NCI-H526 (cell line): Measurements from ENCODE around the gene PRKG1.

Experiments
- DNase-seq, 2 experiments: peaks; one replicate each; lab custom pipeline; 2025; lab: John Stamatoyannopoulos, UW

The PRKG1 gene

DNA sequence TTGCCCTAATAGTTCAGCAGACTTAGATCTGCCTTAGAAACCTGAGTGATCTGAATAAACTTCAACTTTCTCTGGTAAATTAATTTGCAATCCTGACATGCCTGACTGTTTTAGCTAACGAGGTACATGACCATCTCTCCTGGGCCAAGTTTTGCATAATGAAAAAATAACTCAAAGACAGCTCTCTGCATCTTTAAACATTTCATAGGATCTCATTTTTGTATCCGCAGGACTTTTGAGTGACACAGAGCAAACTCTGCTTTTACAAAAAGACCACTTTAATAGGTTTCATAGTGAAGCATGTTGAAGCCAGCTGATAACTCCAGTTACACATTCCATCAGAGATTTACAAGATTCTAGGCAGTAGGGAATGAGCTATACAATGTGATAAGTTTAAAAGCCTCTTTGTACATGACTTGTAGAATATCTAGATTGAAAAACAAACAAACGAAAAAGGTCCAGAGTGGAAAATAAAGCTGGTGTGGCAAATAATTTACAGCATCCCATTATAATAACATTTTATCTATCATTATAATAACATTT, 2.1 kb downstream of the PRKG1 start:
- DNase-seq = no peak

DNA sequence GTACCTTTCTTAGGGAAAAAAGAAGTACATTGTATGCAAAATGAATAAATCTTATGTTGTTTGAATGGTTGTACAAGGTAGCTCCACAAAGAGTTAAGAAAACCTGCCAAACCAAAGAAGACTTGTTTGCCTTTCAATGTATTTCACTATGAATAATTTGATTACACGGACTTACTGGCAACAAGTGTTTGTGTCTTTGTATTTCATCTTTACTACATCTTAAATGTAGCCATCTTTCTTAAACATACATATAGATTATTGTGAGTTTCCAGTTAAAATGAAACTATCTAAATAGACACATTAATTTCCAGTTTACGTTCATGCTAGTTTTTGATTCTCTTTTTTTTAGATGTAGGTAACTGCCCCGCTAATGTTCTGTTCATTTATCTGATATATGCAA, 2.8 kb downstream of the PRKG1 start:
- DNase-seq = no peak

DNA sequence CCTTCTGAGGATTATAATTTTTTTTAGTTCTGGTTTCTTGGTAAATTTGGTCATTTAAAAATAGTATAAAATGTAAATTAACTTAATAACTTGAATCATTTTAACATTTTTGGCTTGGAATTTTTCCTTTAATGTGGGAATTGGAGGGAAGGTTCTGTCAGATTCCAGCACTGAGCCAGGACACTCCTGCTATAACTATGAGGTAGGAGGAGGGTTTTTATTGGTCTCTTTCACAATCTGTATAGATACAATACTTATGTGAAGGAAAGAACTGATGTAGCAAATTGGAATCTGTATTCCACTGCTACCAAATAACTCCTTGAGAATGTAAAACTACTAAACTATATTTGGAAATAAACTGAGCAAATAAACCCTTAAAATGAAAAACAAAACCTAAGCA, 3.2 kb downstream of the PRKG1 start:
- no peak for DNase-seq

DNA sequence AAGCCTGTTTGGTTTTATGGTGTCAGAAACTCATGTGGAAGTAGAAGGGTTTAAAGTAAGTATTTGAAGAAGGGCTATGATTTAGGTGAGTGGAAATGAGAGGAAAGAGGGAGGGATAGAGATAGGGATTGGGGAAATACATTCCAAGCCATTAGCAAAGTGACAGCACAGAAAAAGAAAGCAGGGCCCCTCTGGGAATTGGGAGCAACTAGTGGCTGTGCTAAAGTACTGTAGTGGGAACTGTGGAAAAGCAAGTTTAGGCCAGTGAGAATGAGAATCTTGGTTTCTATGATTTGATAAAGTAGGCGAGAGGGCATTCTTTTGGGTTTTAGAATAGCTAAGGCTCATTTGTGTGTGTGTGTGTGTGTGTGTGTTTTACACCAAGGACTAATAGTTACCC, 5.0 kb downstream of the PRKG1 start:
- DNase-seq = no peak

DNA sequence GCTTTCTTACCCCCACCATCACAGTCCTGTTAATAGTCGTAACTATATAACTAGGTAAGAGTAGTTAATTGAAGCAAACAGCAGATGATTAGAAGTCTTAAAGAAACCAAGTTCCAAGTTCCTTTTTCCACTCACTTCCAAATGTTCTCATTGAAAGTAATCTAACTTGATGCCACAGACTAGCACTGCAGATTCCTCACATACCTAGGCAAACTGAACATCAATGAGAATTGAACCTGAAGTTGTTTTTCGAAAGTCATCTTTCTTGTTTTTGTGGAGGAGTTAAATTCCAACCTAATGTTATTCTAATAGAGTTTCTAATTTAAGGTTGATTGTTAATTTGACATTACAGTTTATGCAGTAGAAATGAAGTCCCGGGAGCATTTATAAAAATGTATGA, 5.5 kb downstream of the PRKG1 start:
- DNase-seq = no peak

DNA sequence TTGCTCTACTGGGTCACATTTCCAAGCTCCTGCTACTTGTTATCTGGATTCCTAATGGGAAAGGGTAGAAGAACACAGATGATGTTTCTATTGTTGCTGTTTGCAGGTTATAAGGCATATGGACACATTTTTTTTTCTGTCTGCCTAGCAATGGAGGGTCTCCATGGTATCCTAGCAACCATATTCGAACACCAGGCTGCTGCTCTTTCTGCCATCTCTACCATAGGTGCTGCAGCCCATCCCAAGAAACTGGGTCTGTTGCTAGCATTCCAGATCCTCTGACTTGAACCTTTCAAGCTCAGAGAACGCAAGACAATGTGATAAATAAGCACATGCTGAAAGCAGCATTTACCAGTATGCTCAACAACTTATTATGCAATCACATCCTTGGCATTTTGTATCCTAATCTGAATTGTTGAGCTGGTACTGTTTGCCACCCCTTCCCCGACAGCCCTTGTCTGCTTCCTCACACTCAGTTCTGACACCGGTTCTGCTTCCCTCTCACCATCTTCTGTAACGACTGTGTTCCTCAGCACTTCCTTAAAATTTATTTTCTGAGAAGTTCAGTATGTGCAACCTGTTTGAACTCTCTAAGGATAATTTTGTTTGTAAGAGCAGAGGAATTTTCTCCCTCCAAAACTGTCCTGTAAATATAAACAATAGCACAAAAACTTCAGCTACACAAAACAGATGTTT, 6.2 kb downstream of the PRKG1 start:
- DNase-seq = no peak

DNA sequence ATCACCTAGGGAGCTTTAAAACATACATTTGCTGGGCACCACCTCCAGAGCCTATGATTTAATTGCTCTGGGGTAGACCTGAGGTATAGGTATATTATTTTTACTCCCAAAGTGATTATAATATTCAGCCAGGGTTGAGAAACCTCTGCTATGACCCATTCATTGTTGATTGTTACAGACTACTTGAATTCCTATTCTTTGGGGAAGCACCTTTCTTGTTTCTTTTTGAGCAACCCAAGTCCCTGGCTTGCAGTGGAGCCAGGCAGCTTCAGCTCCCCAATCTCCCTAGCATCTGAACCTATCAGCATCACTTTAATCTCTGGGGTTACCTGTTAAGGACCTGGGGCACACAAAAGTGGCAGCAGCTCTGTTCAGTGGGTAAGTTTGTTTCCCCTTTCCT, 8.6 kb downstream of the PRKG1 start:
- no peak for DNase-seq

DNA sequence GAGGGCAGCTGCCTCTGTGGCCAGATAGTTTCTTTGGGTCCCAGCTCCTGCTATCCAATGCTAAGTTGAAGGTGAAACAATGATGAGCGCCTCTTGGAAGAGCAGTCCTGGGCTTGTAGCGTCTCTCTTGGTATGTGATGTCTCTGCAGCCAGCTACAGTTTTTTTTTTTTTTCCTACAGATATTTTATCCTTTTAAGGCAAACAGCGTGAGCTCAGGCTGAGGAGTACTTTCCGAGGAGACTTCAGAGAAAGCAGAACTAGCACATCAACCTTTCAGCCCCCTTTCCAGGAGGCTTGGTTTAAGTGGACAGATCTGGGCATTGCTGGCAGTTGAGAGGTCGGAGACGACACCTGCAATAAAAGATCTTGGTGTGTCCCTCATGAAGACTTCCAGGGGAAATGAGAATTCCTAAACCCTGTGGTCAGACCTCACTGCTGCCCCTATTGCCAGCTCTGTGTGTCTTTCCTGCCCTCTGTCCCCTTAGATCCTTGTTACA, 9.1 kb downstream of the PRKG1 start:
- no peak for DNase-seq

DNA sequence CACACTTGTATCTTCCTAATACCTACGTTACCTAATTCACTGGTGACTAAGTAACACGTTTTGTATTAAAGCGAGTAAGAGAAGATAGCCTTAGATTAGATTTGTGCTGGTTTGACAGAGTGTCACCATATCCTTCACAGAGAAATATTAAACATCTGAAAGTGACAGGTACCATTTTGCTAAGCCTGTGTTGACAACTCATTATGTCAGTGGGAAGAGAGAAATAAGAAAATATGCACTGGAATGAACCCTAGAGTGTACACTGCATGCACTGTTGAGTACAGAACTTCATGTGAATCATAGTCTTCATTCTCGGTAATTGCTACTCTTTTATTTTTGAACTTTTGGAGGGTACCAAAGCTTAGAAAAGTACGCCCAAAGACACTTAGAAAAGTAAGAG, 10.9 kb downstream of the PRKG1 start:
- no peak for DNase-seq

DNA sequence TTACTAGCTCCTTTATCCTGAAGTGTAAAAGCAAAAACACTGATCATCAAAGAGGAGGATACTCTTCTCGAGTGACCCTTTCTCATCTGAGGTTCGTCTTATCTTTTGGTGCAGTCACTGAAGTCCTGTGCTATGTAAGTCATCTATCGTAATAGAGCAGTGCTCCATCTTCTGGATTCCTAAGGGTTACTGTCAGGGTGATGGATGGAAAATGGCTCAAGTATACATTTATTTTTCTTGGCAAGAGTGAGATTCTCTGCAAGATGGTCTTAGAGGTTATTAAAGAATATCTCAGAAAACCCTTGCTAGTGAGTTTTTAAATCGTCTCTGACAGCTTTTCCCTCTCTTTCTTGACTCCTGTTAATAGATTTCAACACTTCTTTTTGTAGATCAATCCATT, 12.4 kb downstream of the PRKG1 start:
- DNase-seq = no peak

DNA sequence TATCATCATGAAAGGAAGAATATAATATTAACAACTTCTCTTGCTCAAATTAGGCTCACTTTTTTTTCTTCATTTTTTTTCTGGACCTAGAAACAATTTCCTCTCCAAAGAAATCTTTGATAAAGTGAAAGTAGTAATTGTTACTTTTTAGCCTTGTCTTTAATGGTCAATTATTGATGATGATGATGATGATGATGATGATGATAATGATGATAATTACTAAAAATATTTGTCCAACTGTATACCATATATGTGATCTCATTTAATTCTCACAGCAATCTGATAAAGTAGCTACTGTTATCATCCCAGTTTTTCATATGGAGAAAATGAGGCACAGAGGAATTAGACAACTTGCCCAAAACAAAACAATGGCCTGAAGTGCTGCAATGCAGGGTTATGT, 12.8 kb downstream of the PRKG1 start:
- no peak for DNase-seq

DNA sequence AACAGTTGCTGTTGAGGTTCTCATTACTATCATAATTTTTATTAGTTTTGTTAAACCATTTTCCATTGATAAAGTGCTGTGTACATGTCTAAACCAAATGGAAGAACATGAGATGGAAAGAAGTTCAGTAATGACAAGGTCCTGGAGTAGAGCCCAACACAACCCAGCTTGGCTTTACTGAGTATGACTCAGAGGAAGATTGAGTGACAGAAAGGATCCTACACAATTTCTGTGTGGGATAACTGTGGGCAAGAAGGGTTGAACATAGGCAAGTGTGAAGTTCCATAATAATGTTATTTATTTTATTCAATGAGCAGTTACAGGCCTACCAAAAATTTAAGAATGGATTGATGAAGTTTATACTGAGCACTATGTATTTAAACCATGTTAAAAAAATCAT, 15.9 kb downstream of the PRKG1 start:
- no peak for DNase-seq

DNA sequence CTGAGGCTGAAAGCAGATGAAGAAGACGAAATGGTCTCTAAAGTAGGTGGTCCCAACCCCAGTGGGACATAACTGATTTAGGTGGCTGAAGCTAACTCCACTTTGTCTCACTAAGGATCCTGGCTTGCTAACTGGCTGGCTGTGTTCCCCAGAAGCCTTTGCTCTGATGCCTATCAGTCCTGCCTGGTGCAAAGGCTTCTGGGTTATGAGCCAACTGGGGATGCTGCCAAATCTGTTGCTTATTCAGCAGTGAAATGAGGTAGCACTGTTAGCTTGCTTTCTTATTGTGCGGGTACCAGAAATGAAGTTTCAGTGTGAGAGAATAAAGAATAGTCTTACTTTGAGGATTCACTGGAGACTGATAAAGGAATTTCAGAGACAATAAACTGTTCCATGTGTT, 18.1 kb downstream of the PRKG1 start:
- no peak for DNase-seq

DNA sequence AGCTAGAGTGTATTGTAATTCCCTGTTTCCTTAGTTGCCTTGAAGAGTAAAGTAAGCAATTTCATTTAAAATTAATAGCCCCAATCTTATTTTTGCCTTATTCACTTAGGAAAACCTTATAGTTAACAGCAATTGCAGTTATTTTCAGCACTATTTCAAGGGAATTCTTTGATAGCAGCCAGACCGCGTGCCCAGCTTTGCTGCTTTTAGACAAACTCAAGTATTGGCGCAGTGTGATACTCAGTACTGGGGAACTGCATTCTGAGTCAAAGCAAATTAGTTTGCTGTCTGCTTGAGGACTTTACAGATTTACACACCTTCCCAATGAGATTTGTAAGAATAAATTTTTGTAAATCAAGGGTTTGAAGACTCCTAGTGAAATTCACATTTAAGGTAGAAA, 21.2 kb downstream of the PRKG1 start:
- no peak for DNase-seq

DNA sequence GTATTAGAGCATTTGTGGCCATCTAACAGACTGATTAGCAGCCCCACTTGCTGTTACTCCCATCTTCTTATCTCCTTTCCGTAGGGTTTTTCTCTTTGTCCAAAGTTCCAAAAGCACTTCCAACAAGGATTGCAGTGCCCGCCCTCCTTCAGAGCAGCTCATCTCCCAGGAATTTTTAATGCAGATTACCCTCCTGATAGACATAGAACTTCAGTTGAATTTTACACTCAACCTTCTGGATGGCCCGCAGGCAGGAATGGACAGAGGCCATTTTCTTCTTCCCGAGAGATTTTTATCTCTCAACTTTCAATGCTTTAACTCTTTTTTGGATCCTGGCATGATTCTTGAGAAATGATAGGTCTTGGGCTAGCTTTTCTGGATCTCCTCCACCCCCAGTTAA, 23.3 kb downstream of the PRKG1 start:
- DNase-seq = no peak

DNA sequence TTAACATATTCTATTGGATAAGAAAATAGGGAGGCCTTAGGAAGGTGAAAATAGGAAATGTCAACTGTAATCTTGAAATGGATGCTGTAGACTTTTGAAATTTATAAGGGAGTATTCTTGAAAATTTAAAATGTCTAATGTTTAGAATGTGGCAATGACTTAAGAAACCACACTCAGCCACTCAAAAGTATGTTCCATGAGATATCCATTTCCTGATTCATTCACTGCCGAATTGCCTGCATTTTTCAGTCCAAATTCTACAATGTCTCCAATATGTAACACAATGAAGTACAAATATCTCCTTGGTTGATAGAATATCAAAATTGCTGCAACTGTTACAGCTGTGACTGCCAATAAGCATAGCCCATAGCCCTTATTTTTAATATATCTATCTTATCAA, 25.9 kb downstream of the PRKG1 start:
- no peak for DNase-seq

DNA sequence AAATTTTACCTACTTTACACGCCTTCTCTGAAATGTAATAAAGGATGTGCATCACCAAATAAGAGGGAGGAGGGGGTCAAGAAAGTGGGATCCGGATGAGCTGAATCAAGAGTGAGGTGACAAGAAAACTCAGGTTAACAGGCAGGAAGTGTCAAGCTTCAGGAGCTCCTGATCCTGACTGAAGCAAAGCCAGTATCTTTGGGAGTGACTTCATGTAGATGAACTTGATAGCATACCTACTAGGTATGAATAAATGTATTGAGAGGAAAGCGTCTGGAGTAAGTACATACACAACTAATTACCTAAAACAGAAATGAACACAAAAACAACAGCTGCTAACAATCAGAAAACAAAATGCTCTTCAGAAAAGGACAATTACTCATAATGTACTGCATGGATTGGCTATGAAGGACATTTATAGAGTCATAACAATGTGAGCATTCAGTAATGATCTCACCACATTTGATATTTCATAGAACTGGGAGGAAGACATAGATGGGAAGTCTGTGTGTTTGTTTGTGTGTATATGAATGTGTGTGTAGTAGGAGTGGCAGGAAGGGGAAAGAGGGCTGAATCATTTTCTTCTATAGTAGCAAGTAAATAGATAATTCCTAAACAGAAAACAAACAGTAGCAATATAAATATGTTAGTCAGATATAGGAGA, 29.4 kb downstream of the PRKG1 start:
- no peak for DNase-seq

DNA sequence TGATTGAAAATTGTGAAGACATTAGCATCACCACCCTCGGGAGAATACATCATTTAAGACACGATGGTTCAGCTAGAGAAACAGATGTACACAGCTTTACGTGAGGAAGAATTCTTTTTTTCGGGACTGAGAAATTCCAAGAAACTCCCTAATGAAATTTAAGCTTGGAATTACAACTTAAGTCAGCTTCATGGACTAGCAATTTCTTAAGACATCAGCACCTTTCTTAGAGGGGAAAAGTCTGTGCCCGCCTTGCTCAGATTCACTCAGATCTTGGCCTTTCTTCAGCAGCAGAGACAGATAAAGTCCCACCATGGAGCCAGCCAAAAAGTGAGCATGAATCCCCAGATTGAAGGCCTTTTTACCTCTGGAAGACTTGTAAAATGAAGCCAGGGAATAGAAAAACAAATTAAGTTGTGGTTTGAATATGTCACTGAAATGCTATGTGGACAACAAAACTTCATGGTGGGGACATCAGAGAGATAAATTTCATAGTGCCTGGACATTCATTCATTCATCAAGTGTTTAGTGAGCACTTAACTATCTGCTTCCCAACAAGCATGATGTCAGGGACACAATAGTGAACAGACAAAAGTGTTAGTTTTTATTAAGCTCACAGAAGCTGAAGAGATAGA, 32.1 kb downstream of the PRKG1 start:
- no peak for DNase-seq

DNA sequence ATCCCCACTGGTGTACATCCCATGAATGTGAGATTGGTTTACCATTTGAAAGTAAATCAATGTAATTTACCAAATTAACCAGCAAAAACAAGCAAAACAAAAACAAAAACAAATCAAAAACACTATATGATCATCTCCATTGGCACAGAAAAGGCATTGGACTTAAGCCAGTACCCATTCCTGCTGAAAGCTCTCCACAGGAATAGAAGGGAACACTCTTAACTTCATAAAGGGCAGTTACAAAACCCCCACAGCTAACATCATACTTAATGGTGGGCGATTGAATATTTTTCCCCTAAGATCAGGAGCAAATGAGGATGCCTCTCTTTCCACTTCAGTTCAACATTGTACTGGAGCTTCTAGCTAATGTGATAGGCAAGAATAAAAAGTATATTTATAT, 34.1 kb downstream of the PRKG1 start:
- DNase-seq = no peak

DNA sequence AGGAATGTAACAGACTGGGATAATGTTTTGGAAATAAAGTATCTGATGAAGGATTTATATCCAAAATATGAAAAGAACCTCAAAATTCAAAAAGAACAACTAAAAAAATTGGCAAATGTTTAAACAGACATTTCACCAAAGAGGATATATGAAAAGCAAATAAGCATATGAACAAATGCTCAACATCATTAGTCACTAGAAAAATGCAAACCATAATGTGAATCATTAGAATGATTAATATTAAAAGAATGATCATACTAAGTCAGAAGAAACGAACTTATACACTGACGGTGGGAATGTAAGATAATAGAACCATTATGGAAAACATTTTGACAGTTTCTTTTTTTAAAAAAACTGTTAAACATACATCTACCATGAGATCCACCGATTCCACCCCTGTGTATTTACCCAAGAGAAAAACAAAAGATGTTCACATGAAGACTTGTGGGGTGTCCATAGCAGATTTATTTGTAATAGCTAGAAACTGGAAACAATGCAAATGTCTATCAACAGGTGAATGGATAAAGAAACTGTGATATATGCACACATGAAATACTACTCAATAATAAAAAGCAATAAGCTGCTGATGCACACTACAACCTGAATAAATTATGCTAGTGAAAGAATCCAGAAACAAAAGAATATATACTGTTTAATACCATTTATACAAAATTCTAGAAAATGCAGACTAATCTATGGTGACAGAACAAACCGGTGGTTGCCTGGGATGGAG, 35.7 kb downstream of the PRKG1 start:
- DNase-seq = no peak

DNA sequence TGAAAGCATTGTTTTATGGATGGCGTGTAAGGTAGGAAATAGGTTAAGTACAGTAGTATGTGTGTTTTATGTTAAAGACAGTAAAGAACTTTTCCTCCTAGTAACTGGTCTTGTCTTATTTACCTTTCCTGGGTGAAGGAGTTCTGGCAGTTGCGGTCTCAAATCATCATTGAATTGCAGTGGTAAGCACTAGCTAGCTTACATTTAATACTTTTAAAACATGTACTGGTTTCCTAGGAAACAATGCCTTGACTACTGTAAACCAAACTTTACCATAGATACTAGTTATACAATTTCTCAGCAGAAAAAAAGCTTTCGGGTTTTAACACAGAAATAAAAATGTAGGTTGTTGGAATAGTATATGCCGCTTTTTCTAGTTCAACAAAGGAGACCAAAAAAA, 37.7 kb downstream of the PRKG1 start:
- DNase-seq = no peak

DNA sequence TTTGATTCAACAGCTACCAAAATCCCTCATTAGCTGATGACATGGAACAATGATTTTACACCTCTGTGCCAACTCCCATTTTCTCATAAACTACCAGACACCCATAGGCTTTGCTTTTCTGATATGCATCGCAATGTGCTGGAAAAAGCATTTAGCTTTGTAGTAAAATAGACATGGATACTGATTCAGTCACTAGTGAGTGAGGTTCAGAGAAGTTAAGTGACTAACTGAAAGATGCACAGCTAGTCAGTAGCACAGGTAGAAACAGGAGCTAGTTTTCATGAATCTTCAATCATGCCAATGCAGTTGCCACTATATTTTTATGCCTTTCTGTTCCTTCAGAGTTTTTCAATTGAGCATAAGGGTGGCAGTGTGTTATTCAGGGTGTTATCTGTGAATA, 38.7 kb downstream of the PRKG1 start:
- DNase-seq = no peak
